HG03558 (cell line): Measurements from ENCODE around the gene AGPAT4.
"Not testable (repeated sequence)": the region's sequence is repeated elsewhere in the genome, so short reads cannot be mapped to it uniquely, and the experiment has no call there.

Experiments used
- ATAC-seq: cut with Tn5 transposase; IDR thresholded peaks from one replicate; pipeline ENCODE4 v1.9.1; 2021; ENCODE audit warnings: moderate number of reproducible peaks; ENCODE audit not compliant: unreplicated experiment; ENCODE audit errors: extremely low read depth

The AGPAT4 gene

GRCh38 chr6:161232010-161232409 is 41.9 kb downstream of the AGPAT4 start:
- ATAC-seq = no peak

- no peak for ATAC-seq
Measured at GRCh38 chr6:161230339-161230738, 43.5 kb downstream of the AGPAT4 start.

GRCh38 chr6:161228921-161229591 is 44.8 kb downstream of the AGPAT4 start:
- ATAC-seq = peak; percentile 67

DNA sequence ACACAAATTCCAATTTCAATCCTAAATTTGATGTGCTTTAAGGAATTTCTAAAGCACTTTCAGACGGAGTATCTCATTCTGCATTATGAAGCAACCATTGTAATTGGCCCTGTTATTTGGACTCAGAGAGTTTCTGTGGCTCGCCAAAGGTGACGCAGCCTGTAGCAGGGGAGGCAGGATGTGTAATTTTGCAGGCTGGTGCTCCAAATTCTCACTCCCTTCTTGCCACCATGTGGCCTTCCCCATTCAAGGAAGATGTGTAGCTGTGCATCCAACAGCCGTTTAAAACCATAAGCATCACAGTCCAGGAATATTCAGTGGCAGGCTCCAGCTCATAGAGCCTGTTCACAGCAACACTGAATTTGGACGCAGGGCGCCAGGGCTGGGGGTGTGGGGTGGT is 45.8 kb downstream of the AGPAT4 start:
- no peak for ATAC-seq

DNA sequence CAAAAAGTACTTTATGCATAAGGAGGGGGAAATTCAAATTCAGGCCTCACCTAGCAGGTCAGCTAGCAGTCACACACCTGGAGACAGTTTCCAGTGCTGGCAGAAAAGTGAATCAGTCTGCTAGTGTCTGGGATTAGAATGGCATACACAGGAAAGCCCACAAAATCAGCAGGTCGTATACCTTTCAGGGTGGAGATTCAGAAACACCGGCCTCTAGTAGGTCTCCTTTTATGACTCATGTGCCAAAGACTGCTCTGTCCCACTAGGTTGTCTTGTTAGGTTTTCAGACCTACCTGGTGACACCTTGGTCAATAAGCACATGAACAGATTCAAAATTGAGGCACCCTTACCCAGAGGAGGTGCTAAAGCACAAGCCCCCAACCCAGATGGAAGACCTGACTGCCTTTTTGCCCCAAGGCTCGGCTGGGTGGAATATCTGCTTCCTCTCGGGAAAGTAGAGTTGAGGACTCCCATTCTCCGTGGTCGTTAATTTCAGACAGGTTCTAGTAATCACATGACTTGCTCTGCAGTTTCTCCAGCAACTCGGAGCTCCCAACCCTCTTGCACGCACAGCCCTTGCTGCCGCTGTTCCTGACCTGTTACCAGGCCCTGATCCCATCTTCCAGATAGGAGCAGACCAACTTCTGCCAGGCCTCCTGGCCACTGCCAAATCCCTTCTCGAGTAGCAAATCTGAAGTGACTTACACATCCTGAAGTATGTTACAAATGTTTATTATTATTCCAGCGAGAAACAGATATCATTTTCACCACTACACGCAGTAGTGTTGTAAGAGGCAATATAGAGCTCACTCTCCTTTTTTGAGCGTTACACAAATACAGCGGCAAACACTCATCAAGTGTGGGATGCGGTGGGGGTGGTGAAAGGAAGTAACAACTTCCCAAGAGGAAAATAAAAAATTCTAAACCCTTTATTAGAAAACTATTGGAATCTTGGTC is 46.6 kb downstream of the AGPAT4 start:
- no peak for ATAC-seq

GRCh38 chr6:161226009-161226964 is 47.6 kb downstream of the AGPAT4 start:
- no peak for ATAC-seq

GRCh38 chr6:161225681-161226008 is 48.2 kb downstream of the AGPAT4 start:
- ATAC-seq = no peak

GRCh38 chr6:161224951-161225680 is 48.7 kb downstream of the AGPAT4 start:
- ATAC-seq = not testable (repeated sequence)

DNA sequence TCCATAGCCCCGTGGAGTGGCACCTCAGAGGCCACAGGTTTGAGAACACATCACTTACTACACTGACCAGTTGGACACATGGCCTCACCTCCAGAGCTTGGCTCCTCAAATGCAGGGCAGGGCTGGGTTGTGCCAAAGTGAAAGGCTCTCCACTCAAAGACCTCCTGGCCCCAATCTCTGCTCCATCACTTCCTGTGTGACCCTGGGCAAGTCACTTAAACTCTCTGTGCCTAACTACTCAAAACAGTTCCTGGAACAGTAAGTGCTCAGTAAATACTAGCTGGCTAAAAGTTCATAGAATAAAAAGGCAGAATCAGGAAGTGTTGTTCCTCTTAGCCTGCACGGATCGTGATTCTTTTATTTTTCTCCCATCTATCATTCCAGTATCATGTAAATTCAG is 50.2 kb downstream of the AGPAT4 start:
- ATAC-seq = no peak

DNA sequence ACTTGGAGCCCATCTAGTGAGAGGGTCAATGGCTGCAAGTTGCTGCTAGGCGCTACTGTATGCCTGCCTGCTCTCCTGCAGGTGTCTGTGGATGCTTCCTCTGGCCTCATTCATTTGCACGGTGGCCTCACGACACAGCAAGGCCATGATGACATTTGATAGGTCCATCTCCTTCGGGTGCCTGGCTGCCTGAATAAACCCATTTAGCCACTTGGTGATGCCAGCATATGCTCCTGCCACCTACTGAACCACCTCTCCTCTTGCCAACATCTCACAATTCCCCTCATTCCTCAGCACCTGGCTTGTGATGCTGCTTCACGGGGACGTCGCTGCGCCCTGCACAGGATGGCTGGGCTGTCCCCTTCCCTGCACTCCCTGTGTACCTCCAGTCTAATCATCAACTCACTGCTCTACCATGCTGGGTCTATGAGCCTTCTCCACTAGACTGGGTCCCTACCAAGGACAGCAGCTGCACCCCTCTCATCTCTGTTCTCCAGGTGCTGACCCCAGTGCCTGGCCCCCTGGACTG is 51.1 kb downstream of the AGPAT4 start:
- ATAC-seq = no peak

DNA sequence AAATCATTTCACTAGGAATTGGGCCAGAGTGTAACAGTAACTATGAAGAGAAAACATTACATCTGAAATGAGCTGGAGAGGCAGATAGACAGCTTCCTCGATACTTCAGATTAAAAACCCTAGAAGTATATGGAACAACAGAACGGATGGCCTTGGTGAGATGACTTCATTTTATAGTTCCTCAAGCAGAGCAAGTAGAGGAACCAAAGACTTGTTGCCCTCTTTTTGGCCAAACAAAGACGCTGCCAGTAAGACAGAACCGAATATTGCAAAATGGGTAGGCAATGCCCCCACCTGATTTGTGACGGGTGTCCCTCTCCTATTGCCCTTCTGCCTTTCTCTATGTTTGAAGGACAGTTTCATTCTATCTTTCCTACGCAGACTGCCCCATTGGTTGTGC is 53.5 kb downstream of the AGPAT4 start:
- no peak for ATAC-seq

DNA sequence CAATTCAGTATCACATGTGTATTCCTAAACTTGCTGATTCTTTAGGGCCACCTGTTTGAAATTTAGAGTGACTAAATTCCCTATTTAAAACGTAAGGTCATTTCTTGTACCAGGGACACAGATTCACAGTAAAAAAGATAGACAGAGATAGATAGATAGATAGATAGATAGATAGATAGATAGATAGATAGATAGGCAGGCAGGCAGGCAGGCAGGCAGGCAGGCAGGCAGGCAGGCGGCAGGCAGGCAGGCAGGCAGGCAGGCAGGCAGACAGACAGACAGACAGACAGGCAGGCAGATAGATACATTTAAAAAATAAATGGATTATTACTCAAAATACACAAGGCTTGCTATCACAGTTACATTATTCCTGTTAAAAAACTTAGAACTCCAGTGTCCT is 54.2 kb downstream of the AGPAT4 start:
- no peak for ATAC-seq

DNA sequence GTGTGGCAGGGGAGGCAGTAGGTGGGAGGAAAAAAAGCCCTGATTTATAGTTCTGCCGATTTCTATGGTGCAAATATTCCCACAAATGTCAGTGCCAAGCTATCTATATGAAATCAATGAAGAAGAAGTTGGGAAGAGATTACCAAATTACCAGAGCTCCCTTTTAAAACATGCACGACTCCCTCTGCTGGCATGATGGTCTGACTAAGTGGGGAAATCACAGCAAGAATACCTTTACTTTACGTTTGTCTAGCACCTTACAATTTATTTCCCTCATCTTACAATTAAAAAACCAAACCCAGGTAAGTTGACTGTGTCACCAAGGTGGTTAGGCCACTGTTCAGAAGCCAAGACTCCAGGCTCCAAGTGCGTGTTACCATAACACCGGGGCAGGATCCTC is 55.6 kb downstream of the AGPAT4 start:
- no peak for ATAC-seq

GRCh38 chr6:161217628-161218027 is 56.2 kb downstream of the AGPAT4 start:
- no peak for ATAC-seq

DNA sequence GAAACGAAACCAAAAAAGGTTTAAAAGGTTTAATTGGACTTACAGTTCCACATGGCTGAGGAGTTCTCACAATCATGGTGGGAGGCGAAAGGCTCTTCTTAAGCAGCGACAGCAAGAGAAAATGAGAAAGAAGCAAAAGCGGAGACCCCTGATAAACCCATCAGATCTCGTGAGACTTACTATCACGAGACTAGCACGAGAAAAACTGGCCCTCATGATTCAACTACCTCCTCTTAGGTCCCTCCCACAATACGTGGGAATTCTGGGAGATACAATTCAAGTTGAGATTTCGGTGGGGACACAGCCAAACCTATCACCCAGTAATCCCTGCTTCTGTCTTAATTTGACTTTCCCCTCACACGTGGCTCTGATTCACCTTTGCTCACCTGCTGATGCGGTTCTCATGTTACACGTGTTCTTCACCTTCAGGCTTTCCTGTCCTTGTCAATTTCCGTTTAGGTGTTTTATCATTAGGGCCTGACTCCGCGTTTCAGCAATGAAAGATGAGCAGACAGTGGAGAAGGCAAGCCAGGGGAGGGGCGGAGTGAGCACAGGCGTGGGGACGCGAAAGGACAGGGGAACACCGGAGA is 57.1 kb downstream of the AGPAT4 start:
- no peak for ATAC-seq

GRCh38 chr6:161215876-161216615 is 57.8 kb downstream of the AGPAT4 start:
- ATAC-seq = no peak

GRCh38 chr6:161215193-161215592 is 58.7 kb downstream of the AGPAT4 start:
- ATAC-seq = no peak

GRCh38 chr6:161214722-161215121 is 59.1 kb downstream of the AGPAT4 start:
- ATAC-seq = no peak

DNA sequence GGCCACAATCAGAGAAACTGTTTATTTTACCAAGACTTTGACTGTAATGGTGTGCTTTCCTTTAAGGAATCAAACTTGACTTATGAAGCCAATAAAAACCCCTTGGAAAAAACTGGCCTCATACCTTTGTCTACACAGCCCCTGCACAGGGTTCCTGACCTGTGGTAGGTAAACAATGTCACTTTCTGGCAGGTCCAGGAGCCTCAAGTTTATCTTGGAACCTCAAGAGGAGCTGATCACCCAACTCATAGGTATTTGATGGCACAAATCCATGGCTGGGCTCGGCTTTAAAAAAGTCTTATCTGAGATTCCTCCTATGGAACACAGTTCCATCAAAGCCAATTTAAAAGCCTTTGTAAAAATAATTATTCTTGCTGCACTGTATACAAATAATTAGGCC is 61.0 kb downstream of the AGPAT4 start:
- no peak for ATAC-seq
